PFSK-1 (cell line): ENCODE results near the gene TMOD2.

Experiments
- POLR2AphosphoS5 ChIP-seq: IDR thresholded peaks from 2 replicates; pipeline ENCODE4 v1.6.1; 2012; ENCODE audit warnings: low read depth, mild to moderate bottlenecking, control low read depth, low read length, moderate library complexity
- TAF1 ChIP-seq: IDR thresholded peaks from 2 replicates; pipeline ENCODE4 v1.6.1; 2012; ENCODE audit warnings: low read length, control low read depth, borderline replicate concordance; ENCODE audit not compliant: insufficient read depth

DNA sequence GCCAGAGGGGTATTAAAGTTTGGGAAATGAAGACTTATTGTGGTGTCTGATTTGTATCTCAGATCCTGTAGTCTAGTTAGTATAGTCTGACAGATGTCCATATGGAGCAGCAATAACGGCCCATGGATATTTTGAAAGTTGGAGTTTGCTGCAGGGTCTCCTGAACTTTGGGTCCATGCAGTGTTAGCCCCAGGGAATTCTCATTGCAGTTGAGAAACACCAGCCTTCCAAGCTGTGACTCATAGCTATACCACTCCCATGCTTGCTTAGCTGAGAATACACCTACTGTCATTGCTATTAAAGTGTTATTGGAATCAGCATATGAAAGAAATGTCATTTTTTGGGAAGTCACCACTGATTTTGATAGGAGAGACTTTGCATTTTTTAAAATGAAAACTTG is 29.2 kb downstream of the TMOD2 start:
- TF ChIP-seq TAF1 (no peak), POLR2AphosphoS5 (no peak)
